Measurements from ENCODE around the gene RTTN. TPM values are rescaled to one million over a fixed set of nuclear protein-coding genes. Genes with fewer than 3 reads are reported as not detected.
"Not testable (repeated sequence)": the region's sequence is repeated elsewhere in the genome, so short reads cannot be mapped to it uniquely, and the experiment has no call there.

The RTTN gene
- total RNA-seq, 1 experiment from 2014 or later: 25.9 TPM

GRCh38 chr18:70107091-70107490 lies 98.4 kb downstream of the RTTN start:
- Histone ChIP-seq H3K4me3 (ENCODE audit: low read depth, low read length, poor library complexity, severe bottlenecking) (no peak overlapping the region), H3K27me3 (replicated peaks; ENCODE audit: insufficient read depth, low read depth, low read length, poor library complexity) (no peaks in the 10 kb centered on the region), H3K36me3 (ENCODE audit: insufficient read depth, low read length, poor library complexity, severe bottlenecking) (peaks cover 4% of the 10 kb centered on the region), H3K9me3 (ENCODE audit: low read depth, low read length, poor library complexity, severe bottlenecking) (no peaks in the 10 kb centered on the region), H3K27ac (ENCODE audit: low read depth, low read length, poor library complexity, severe bottlenecking) (no peak overlapping the region), H3K4me1 (ENCODE audit: insufficient read depth, low read length, poor library complexity, severe bottlenecking) (no peaks in the 10 kb centered on the region)
- CTCF ChIA-PET: no interaction called here
- intact Hi-C loops (cut with micrococcal nuclease; ENCODE audit: unreplicated experiment): no loop called here
- TF ChIP-seq EZH2 (IDR thresholded peaks at IDR 0.05; ENCODE audit: borderline replicate concordance, low read depth, low read length, poor library complexity, severe bottlenecking) (no peak), CTCF (conservative IDR thresholded peaks at IDR 0.05; ENCODE audit: low read depth, low read length) (no peak)
- no TSS peak for BruUV-seq (replicated peaks)
- POLR2A ChIA-PET (ENCODE audit: low non-redundant PET): no interaction called here
- no peak for DNase-seq (ENCODE audit: low spot score)

- H3K9me3 ChIP-seq (ENCODE audit: low read depth, low read length, poor library complexity, severe bottlenecking); H3K4me1 ChIP-seq (ENCODE audit: insufficient read depth, low read length, poor library complexity, severe bottlenecking); CTCF ChIA-PET; BruUV-seq (replicated peaks); H3K4me3 ChIP-seq (ENCODE audit: low read depth, low read length, poor library complexity, severe bottlenecking); intact Hi-C loops (cut with micrococcal nuclease; ENCODE audit: unreplicated experiment); H3K27me3 ChIP-seq (replicated peaks; ENCODE audit: insufficient read depth, low read depth, low read length, poor library complexity); H3K36me3 ChIP-seq (ENCODE audit: insufficient read depth, low read length, poor library complexity, severe bottlenecking); H3K27ac ChIP-seq (ENCODE audit: low read depth, low read length, poor library complexity, severe bottlenecking); DNase-seq (ENCODE audit: low spot score); POLR2A ChIA-PET (ENCODE audit: low non-redundant PET): not testable (repeated sequence)
Observed at GRCh38 chr18:70102854-70103253, 102.6 kb downstream of the RTTN start.

- no peak overlapping the region for H3K4me3 ChIP-seq (ENCODE audit: low read depth, low read length, poor library complexity, severe bottlenecking)
- POLR2A ChIA-PET (ENCODE audit: low non-redundant PET): no interaction called here
- no peak overlapping the region for H3K27ac ChIP-seq (ENCODE audit: low read depth, low read length, poor library complexity, severe bottlenecking)
- CTCF ChIA-PET: no interaction called here
- no peak for TF ChIP-seq EZH2 (IDR thresholded peaks at IDR 0.05; ENCODE audit: borderline replicate concordance, low read depth, low read length, poor library complexity, severe bottlenecking)
- intact Hi-C loops (cut with micrococcal nuclease; ENCODE audit: unreplicated experiment): loop anchor here (5.0 kb wide), 1 partner anchor 1163 kb away; no protein-coding TSS in a partner anchor
- no peaks in the 10 kb centered on the region for H3K27me3 ChIP-seq (replicated peaks; ENCODE audit: insufficient read depth, low read depth, low read length, poor library complexity)
- no peaks in the 10 kb centered on the region for H3K36me3 ChIP-seq (ENCODE audit: insufficient read depth, low read length, poor library complexity, severe bottlenecking)
- no peak for DNase-seq (ENCODE audit: low spot score)
- no peaks in the 10 kb centered on the region for H3K9me3 ChIP-seq (ENCODE audit: low read depth, low read length, poor library complexity, severe bottlenecking)
- no peaks in the 10 kb centered on the region for H3K4me1 ChIP-seq (ENCODE audit: insufficient read depth, low read length, poor library complexity, severe bottlenecking)
- BruUV-seq (replicated peaks): no TSS peak
Observed at GRCh38 chr18:70089858-70090257, 115.6 kb downstream of the RTTN start.

- no peak overlapping the region for H3K4me3 ChIP-seq (ENCODE audit: low read depth, low read length, poor library complexity, severe bottlenecking)
- no peak for TF ChIP-seq EZH2 (IDR thresholded peaks at IDR 0.05; ENCODE audit: borderline replicate concordance, low read depth, low read length, poor library complexity, severe bottlenecking)
- TF ChIP-seq CTCF (conservative IDR thresholded peaks at IDR 0.05; ENCODE audit: low read depth, low read length): no peak
- no peaks in the 10 kb centered on the region for H3K4me1 ChIP-seq (ENCODE audit: insufficient read depth, low read length, poor library complexity, severe bottlenecking)
- intact Hi-C loops (cut with micrococcal nuclease; ENCODE audit: unreplicated experiment): loop anchor here (5.0 kb wide), 1 partner anchor 1159 kb away; no protein-coding TSS in a partner anchor
- no peaks in the 10 kb centered on the region for H3K9me3 ChIP-seq (ENCODE audit: low read depth, low read length, poor library complexity, severe bottlenecking)
- CTCF ChIA-PET: no interaction called here
- no peaks in the 10 kb centered on the region for H3K36me3 ChIP-seq (ENCODE audit: insufficient read depth, low read length, poor library complexity, severe bottlenecking)
- POLR2A ChIA-PET (ENCODE audit: low non-redundant PET): no interaction called here
- no TSS peak for BruUV-seq (replicated peaks)
- no peaks in the 10 kb centered on the region for H3K27me3 ChIP-seq (replicated peaks; ENCODE audit: insufficient read depth, low read depth, low read length, poor library complexity)
- H3K27ac ChIP-seq (ENCODE audit: low read depth, low read length, poor library complexity, severe bottlenecking): no peak overlapping the region
- DNase-seq (ENCODE audit: low spot score): no peak
Observed at GRCh38 chr18:70086085-70086484, 119.4 kb downstream of the RTTN start.
